Activated CD4-positive, alpha-beta T cell treated with anti-CD3 and anti-CD28 coated beads, Interleukin-2, amount 10 ng/mL, durations not matched to agents 7 days and 5 days (primary cell): ENCODE results near the gene COA3. TPM values are rescaled to one million over a fixed set of nuclear protein-coding genes. Genes with fewer than 3 reads are reported as not detected.

Experiments used
- CTCF ChIA-PET: fragments of 350-600 bp; sonication (Branson Sonifier 250); formaldehyde crosslinking; loops from one replicate; lab custom pipeline; 2021; ENCODE audit warnings: antibody characterized with exemption; lab: Charles Lee
- POLR2A ChIA-PET: fragments of 350-600 bp; sonication (Branson Sonifier 250); formaldehyde crosslinking; loops from one replicate; lab custom pipeline; 2021; ENCODE audit warnings: antibody characterized with exemption; lab: Charles Lee
- DNase-seq: peaks from one replicate; pipeline ENCODE4 v3.0.0-alpha.2; 2020
- H3K27ac Mint-ChIP-seq: one replicate; pipeline ENCODE4 v1.8.0; 2021; ENCODE audit warnings: mild to moderate bottlenecking, moderate library complexity, mixed read lengths
- H3K27me3 Mint-ChIP-seq: one replicate; pipeline ENCODE4 v1.8.0; 2021; ENCODE audit warnings: mixed read lengths
- H3K36me3 Mint-ChIP-seq: one replicate; pipeline ENCODE4 v1.8.0; 2021; ENCODE audit warnings: low read depth, mixed read lengths
- H3K4me1 Mint-ChIP-seq: one replicate; pipeline ENCODE4 v1.8.0; 2021; ENCODE audit warnings: mixed read lengths
- H3K4me3 Mint-ChIP-seq: one replicate; pipeline ENCODE4 v1.8.0; 2021; ENCODE audit warnings: mild to moderate bottlenecking, moderate library complexity, mixed read lengths
- H3K9me3 Mint-ChIP-seq: one replicate; pipeline ENCODE4 v1.8.0; 2021; ENCODE audit warnings: mixed read lengths
- total RNA-seq, 2 experiments: library from RNA; stranded (reverse); gene quantifications; one replicate each; pipeline ENCODE4 v1.2.3, GENCODE V29; 2021

The COA3 gene
- total RNA-seq, 2 experiments from 2014 or later, result 41.2 to 45.1 TPM

DNA sequence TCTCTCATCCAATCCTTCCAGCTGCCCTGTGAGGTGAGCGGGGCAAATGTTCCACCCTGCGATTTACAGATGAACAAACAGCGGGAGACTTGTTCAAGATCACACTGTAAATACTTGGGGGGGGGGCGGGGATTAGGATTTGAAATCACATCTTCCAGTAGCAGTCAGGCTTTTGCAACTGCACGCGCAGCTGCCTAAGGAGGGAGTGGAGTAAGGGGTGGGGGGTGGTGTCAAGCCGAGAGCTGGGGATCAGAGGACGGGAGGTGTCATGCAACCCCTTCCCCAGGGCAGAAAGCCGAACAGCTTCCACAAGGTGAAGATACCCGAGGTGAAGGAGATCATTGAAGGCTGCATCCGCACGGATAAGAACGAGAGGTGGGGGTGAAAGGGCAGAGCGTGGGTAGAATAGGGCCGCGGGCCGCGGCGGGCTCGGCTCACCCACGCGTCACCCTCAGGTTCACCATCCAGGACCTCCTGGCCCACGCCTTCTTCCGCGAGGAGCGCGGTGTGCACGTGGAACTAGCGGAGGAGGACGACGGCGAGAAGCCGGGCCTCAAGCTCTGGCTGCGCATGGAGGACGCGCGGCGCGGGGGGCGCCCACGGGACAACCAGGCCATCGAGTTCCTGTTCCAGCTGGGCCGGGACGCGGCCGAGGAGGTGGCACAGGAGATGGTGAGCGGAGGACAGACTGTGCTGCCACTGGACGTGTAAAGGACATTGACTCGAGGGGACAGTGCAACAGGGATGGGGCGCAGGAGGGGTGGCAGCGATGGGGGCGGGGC is 13.5 kb downstream of the COA3 start:
- Mint-ChIP-seq H3K4me3 (no peak overlapping the region), H3K27ac (no peak overlapping the region), H3K9me3 (no peaks in the 10 kb centered on the region), H3K4me1 (peaks cover 11% of the 10 kb centered on the region), H3K27me3 (peaks cover 74% of the 10 kb centered on the region), H3K36me3 (peaks cover 2% of the 10 kb centered on the region)
- ChIA-PET CTCF (interaction anchor here (1.1 to 1.3 kb wide), 2 partner anchors 21 to 39 kb away, joined by 3 read pairs; partner anchors contain the start of gene BECN1), POLR2A (no interaction called here)
- no peak for DNase-seq

DNA sequence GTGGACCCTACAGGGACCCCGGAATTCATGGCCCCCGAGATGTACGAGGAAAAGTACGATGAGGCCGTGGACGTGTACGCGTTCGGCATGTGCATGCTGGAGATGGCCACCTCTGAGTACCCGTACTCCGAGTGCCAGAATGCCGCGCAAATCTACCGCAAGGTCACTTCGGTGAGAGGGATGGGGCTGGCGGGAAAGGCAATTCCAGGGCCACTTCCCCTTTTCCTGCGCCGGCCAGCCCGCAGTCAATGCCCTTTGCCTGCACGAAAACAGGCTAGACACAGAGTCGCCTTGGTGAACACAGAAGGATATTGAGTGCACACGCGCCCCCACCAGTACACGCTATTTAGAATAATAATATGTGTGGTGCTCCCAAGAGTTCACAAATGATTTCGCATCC is 14.1 kb downstream of the COA3 start:
- no peak for DNase-seq
- ChIA-PET POLR2A (no interaction called here), CTCF (interaction anchor here (1.1 kb wide), 1 partner anchor 21 kb away, joined by 3 read pairs; no protein-coding TSS in a partner anchor)
- H3K36me3 Mint-ChIP-seq, result peaks cover 7% of the 10 kb centered on the region
- no peak overlapping the region for H3K4me3 Mint-ChIP-seq
- H3K9me3 Mint-ChIP-seq, result no peaks in the 10 kb centered on the region
- no peak overlapping the region for H3K27ac Mint-ChIP-seq
- peaks cover 16% of the 10 kb centered on the region for H3K4me1 Mint-ChIP-seq
- peaks cover 78% of the 10 kb centered on the region for H3K27me3 Mint-ChIP-seq

DNA sequence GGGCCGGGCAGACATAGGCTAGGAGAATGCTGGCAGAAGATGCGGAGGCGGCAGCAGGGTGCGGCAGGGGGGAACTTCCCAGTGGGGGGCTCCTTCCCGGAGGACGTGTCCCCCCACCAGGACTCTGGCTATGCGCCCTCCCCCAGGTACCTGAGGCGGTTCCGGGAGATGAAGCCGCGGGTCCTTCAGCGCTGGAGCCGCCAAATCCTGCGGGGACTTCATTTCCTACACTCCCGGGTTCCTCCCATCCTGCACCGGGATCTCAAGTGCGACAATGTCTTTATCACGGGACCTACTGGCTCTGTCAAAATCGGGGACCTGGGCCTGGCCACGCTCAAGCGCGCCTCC is 14.7 kb downstream of the COA3 start:
- Mint-ChIP-seq H3K36me3 (peaks cover 10% of the 10 kb centered on the region), H3K4me3 (no peak overlapping the region), H3K27me3 (peaks cover 76% of the 10 kb centered on the region), H3K9me3 (no peaks in the 10 kb centered on the region), H3K4me1 (peaks cover 18% of the 10 kb centered on the region), H3K27ac (no peak overlapping the region)
- CTCF ChIA-PET, result interaction anchor here (1.7 kb wide), 1 partner anchor 11 kb away, joined by 7 read pairs; the partner anchor contains the start of gene VPS25
- no peak for DNase-seq
- POLR2A ChIA-PET, result no interaction called here

DNA sequence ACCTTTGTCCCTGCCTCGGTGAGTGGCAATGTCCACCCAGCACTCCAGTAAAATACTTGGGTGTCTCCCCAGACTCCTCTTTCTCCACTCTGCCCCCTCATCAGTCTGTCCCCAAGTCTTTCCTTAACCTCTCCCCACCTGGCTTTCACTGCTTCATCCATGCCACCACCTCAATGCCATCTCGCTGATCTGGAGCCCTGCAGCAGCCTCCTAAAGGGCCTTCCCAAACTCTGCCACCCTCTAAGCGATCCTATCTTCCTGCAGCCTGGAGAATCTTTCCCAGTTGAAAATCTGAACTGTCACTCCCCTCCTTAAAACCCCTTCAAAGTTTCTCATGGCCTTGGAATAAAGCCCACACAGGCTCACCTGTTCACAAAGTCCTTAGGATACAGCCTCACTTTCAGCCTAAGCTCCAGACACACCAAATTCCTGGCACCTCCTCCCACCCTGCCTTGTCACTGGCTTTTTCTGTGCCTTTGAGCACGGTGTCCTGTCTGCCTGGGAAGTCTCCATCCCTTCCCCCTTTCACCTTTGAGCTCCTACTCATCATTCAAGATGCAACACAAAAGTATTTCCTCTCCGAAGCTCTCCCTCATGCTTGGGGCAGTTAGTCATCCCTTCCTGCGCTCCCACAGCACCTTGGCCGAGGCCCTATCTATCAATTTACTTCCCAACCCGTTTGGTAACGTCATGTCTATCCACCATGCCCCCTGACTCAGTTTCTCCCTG is 15.3 kb downstream of the COA3 start:
- POLR2A ChIA-PET, result no interaction called here
- CTCF ChIA-PET, result interaction anchor here (0.7 to 1.7 kb wide), 2 partner anchors 10 to 205 kb away, joined by 3 to 7 read pairs; partner anchors contain the start of gene VPS25

DNA sequence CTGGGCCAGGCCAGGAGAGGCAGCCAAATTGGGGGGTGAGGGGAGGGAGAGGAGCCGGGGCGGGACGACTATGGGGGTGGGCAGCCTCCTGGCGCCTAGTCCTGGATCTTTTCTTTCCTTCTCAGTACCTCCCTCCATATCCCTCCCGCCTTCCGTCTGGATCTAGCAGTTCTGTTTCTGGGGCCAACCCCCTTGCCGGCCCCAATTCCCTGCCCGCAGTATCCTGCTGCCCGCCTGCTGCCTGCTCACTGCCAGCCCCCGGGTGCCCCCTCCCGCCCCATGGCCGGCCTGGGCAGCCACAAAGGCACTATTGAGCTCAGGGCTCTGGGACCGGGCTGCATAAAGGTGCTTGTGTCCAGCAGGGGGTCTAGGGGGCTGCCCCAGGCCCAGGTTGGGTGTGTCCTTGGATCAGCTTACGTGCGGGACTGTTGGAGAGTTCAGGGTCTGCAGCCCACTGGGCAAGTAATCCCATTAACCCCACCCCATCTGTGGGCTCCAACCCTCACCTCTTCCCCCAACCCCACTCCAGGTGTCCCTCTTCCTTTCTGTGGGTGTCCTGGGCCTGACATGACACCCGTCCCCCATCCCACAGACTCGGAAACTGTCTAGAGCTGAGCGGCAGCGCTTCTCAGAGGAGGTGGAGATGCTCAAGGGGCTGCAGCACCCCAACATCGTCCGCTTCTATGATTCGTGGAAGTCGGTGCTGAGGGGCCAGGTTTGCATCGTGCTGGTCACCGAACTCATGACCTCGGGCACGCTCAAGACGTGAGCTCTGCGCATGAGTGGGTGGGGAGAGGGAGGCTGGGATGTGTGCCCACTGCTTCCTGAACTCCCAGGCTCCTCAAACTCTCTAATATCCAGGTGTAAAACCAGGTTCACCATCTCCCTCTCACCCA is 16.1 kb downstream of the COA3 start:
- Mint-ChIP-seq H3K27me3 (peaks cover 65% of the 10 kb centered on the region), H3K9me3 (no peaks in the 10 kb centered on the region), H3K4me3 (no peak overlapping the region), H3K27ac (no peak overlapping the region), H3K36me3 (peaks cover 21% of the 10 kb centered on the region), H3K4me1 (peaks cover 20% of the 10 kb centered on the region)
- no peak for DNase-seq
- ChIA-PET POLR2A (no interaction called here), CTCF (interaction anchor here (0.7 to 1.7 kb wide), 2 partner anchors 10 to 204 kb away, joined by 3 to 7 read pairs; partner anchors contain the start of gene VPS25)

More for the DNA sequence above, 15.3 kb downstream of the COA3 start:
- Mint-ChIP-seq H3K36me3 (peaks cover 14% of the 10 kb centered on the region), H3K27ac (no peak overlapping the region), H3K4me3 (no peak overlapping the region), H3K9me3 (no peaks in the 10 kb centered on the region), H3K4me1 (peaks cover 18% of the 10 kb centered on the region), H3K27me3 (peaks cover 72% of the 10 kb centered on the region)
- no peak for DNase-seq

DNA sequence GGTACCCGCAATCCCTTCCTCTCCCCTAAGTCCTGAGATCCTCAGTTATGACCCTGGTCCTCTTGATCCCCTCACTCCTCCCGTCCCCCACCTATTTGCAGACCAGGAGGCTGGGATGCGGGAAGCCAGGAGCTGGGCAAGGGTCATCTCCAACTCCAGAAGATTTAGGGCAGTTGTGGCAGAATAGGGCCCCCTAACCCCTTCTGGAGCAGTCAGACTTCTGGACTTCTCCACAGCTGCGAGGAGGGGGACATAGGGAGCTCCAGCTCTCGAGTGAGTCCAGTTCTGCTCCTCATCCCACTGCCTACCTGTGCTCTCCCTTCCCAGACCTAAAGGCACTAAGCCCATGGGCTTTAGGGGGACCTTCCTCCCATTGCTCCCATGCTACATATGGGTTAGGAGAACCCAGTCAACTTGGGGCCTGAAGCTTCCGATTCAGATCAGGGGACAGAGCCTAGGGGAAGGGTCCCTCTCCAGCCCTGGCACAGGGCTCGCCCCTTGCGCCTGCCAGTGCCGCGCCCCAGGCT is 16.8 kb downstream of the COA3 start:
- ChIA-PET CTCF (no interaction called here), POLR2A (no interaction called here)
- Mint-ChIP-seq H3K4me1 (peaks cover 20% of the 10 kb centered on the region), H3K4me3 (no peak overlapping the region), H3K36me3 (peaks cover 24% of the 10 kb centered on the region), H3K9me3 (no peaks in the 10 kb centered on the region), H3K27ac (no peak overlapping the region), H3K27me3 (peaks cover 60% of the 10 kb centered on the region)
- DNase-seq, result no peak

DNA sequence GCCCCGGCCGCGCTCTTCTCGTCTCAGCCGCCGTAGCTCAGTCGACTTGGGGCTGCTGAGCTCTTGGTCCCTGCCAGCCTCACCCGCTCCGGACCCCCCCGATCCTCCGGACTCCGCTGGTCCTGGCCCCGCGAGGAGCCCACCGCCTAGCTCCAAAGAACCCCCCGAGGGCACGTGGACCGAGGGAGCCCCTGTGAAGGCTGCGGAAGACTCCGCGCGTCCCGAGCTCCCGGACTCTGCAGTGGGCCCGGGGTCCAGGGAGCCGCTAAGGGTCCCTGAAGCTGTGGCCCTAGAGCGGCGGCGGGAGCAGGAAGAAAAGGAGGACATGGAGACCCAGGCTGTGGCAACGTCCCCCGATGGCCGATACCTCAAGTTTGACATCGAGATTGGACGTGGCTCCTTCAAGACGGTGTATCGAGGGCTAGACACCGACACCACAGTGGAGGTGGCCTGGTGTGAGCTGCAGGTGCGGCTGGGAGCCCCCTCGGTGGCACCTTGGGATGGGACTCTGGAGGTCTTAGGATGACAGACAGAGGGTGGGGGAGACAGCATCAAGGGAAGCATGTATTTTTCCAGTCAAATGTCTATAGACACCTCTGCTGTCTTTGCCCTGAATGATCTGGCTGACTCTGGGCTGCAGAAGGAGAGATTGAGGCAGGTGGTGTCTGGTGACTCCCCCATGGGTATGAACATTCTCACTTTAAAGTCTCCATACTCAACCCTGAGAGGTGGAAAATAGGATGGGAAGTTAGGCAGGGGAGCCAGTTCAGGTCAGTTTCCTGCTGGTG is 17.5 kb downstream of the COA3 start:
- peaks cover 20% of the 10 kb centered on the region for H3K4me1 Mint-ChIP-seq
- CTCF ChIA-PET, result interaction anchor here (1.0 kb wide), 1 partner anchor 17 kb away, joined by 3 read pairs; no protein-coding TSS in a partner anchor
- DNase-seq, result no peak
- H3K27ac Mint-ChIP-seq, result no peak overlapping the region
- no peak overlapping the region for H3K4me3 Mint-ChIP-seq
- POLR2A ChIA-PET, result no interaction called here
- peaks cover 27% of the 10 kb centered on the region for H3K36me3 Mint-ChIP-seq
- no peaks in the 10 kb centered on the region for H3K9me3 Mint-ChIP-seq
- peaks cover 55% of the 10 kb centered on the region for H3K27me3 Mint-ChIP-seq

DNA sequence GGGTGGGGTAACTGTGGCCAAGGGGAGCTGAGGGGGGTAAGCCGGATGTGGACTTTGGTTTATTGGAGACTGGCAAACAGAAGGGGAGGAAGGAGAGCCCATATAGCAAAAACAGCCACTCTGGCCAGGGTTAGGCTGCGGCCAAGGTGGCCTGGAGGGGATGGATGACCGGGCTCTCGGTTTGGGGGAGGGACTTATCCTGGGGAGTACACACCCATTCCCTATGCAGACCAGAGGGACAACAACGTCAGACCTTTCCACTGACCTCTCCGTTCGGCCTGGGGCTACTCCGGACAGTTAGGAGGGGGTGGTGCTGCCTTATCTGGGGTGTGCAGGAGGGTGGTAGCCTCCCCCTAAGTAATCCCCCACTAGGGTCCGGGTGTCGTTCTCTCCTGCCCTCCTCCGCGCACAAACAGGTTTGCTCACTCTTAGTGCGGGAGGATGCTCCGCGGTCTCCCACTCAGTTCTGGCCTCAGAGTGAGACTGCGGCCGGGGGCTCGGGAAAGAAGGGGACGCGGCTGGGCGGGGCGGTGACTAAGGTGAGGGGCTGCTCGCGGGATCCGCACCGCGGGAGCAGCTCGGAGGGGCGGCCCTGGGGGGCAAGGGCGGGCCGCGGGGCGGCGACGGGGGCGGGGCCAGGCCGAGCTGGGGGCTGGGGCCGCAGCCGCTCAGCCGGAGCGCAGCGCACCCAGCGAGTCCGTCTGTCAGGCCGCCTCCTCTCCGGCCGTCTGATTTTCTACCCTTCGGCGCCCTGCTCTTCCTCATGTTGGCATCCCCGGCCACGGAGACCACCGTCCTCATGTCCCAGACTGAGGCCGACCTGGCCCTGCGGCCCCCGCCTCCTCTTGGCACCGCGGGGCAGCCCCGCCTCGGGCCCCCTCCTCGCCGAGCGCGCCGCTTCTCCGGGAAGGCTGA is 18.3 kb downstream of the COA3 start, which contains the start of gene WNK4:
Gene WNK4, plus strand, starts transcription at position 675 of the 915 bp plus-strand sequence. Its CDS starts 89 bp downstream, at position 764.
- Mint-ChIP-seq H3K27ac (no peak within 1 kb of the TSS), H3K9me3 (no peaks in the 10 kb centered on the region), H3K36me3 (peaks cover 32% of the 10 kb centered on the region), H3K4me1 (peaks cover 23% of the 10 kb centered on the region), H3K27me3 (peaks cover 46% of the 10 kb centered on the region), H3K4me3 (no peak within 1 kb of the TSS)
- DNase-seq, result no peak
- ChIA-PET CTCF (interaction anchor here (1.0 kb wide), 1 partner anchor 17 kb away, joined by 3 read pairs; no protein-coding TSS in a partner anchor), POLR2A (no interaction called here)

DNA sequence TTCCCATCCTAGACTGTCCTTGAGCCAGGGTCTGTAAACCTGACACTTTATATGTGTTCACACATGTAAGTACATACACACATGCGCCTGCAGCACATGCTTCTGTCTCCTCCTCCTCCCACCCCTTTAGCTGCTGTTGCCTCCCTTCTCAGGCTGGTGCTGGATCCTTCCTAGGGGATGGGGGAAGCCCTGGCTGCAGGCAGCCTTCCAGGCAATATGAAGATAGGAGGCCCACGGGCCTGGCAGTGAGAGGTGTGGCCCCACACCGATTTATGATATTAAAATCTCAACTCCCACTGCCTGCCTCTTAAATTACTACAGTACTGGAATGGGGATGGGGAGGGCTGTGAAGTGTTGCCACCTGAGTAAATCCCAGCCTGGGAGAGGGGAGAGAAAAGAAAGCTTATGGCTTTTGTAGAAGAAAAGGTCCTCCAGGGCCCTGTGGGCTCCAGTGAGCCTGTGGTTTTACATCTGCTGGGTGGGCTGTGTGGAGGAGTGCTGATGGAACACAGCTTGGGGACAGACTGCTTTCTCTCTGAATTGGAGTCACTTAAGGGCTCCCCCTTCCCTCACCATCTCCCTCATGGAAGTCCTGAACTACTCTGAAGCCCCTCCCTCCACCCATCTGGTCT is 19.1 kb downstream of the COA3 start:
- H3K4me3 Mint-ChIP-seq, result no peak overlapping the region
- CTCF ChIA-PET, result interaction anchor here (2.2 kb wide), 1 partner anchor 10 kb away, joined by 7 read pairs; no protein-coding TSS in a partner anchor
- peaks cover 27% of the 10 kb centered on the region for H3K4me1 Mint-ChIP-seq
- peaks cover 40% of the 10 kb centered on the region for H3K36me3 Mint-ChIP-seq
- H3K27ac Mint-ChIP-seq, result no peak overlapping the region
- peaks cover 38% of the 10 kb centered on the region for H3K27me3 Mint-ChIP-seq
- POLR2A ChIA-PET, result no interaction called here
- DNase-seq, result no peak
- H3K9me3 Mint-ChIP-seq, result no peaks in the 10 kb centered on the region

DNA sequence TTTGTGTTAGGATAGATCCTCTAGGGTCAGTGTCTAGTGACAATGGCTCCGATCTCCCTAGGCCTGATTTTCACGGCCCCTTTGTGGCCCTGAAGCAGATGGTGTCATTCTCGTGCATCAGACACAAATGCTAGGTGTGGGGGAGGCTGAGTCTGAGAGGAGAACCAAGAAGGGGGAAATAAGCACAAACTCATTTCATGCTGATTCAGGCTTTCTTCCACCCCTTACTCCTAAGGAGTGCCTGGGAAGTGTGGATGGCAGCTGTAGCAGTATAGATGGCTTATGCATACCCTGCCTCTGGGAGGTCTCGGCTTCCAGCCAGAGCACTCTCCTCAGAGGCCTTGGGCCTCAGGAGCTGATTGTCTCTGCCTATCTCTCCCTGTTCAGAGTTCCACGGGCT is 19.9 kb downstream of the COA3 start:
- Mint-ChIP-seq H3K27ac (no peak overlapping the region), H3K9me3 (no peaks in the 10 kb centered on the region), H3K27me3 (peaks cover 31% of the 10 kb centered on the region), H3K36me3 (peaks cover 44% of the 10 kb centered on the region), H3K4me1 (peaks cover 32% of the 10 kb centered on the region), H3K4me3 (no peak overlapping the region)
- POLR2A ChIA-PET, result no interaction called here
- no peak for DNase-seq
- CTCF ChIA-PET, result interaction anchor here (2.2 kb wide), 1 partner anchor 10 kb away, joined by 7 read pairs; no protein-coding TSS in a partner anchor
